ENCODE measurements around the gene STARD7.

STARD7 gene

DNA sequence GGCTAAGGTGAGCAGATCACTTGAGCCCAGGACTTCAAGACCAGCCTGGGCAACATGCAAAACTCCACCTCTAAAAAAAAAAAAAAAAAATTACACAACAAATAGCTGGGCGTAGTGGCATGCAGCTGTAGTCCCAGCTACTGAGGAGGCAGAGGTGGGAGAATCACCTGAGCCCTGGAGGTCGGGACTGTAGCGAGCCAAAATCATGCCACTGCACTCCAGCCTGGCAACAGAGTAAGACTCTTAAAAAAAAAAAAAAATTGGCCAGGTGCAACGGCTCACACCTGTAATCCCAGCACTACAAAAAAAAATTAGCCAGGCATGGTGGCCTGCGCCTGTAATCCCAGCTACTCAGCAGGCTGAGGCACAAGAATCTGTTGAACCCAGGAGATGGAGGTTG is 7.3 kb downstream of the STARD7 start (continued):
- no peak for TF ChIP-seq POU6F1 (CRISPR knock-in tag; IDR thresholded peaks at IDR 0.05; ENCODE audit: borderline replicate concordance, low read depth)

- no peak for TF ChIP-seq ZNF70 (CRISPR knock-in tag; IDR thresholded peaks at IDR 0.05)
- no peak for TF ChIP-seq GLIS3 (CRISPR knock-in tag; IDR thresholded peaks at IDR 0.05)
- TF ChIP-seq POU6F1 (CRISPR knock-in tag; IDR thresholded peaks at IDR 0.05; ENCODE audit: borderline replicate concordance, low read depth), result no peak
- TF ChIP-seq ISL1 (CRISPR knock-in tag; IDR thresholded peaks at IDR 0.05), result no peak
- TF ChIP-seq PATZ1 (CRISPR knock-in tag; IDR thresholded peaks at IDR 0.05; ENCODE audit: borderline replicate concordance), result no peak
- TF ChIP-seq BACH2 (CRISPR knock-in tag; IDR thresholded peaks at IDR 0.05; ENCODE audit: borderline replicate concordance), result no peak
- no peak for TF ChIP-seq CSDC2 (CRISPR knock-in tag; IDR thresholded peaks at IDR 0.05)
- no peak for TF ChIP-seq CSRNP3 (CRISPR knock-in tag; IDR thresholded peaks at IDR 0.05)
- no peak for TF ChIP-seq RARB (CRISPR knock-in tag; IDR thresholded peaks at IDR 0.05)
- TF ChIP-seq ZNF8 (CRISPR knock-in tag; IDR thresholded peaks at IDR 0.05), result no peak
- TF ChIP-seq TCF4 (CRISPR knock-in tag; IDR thresholded peaks at IDR 0.05; ENCODE audit: borderline replicate concordance), result no peak
- TF ChIP-seq ZC3H10 (CRISPR knock-in tag; IDR thresholded peaks at IDR 0.05), result no peak
- TF ChIP-seq, protein P1, sequence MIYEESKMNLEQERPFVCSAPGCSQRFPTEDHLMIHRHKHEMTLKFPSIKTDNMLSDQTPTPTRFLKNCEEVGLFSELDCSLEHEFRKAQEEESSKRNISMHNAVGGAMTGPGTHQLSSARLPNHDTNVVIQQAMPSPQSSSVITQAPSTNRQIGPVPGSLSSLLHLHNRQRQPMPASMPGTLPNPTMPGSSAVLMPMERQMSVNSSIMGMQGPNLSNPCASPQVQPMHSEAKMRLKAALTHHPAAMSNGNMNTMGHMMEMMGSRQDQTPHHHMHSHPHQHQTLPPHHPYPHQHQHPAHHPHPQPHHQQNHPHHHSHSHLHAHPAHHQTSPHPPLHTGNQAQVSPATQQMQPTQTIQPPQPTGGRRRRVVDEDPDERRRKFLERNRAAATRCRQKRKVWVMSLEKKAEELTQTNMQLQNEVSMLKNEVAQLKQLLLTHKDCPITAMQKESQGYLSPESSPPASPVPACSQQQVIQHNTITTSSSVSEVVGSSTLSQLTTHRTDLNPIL (CRISPR knock-in tag; IDR thresholded peaks at IDR 0.05; ENCODE audit: low read depth), result no peak
- TF ChIP-seq SNAI2 (CRISPR knock-in tag; IDR thresholded peaks at IDR 0.05), result no peak
- no peak for TF ChIP-seq ARNTL (CRISPR knock-in tag; IDR thresholded peaks at IDR 0.05; ENCODE audit: borderline replicate concordance, low read depth)
- no peak for TF ChIP-seq OSR1 (CRISPR knock-in tag; IDR thresholded peaks at IDR 0.05)
- no peak for TF ChIP-seq PPARA (CRISPR knock-in tag; IDR thresholded peaks at IDR 0.05; ENCODE audit: borderline replicate concordance)
- TF ChIP-seq, protein P2, sequence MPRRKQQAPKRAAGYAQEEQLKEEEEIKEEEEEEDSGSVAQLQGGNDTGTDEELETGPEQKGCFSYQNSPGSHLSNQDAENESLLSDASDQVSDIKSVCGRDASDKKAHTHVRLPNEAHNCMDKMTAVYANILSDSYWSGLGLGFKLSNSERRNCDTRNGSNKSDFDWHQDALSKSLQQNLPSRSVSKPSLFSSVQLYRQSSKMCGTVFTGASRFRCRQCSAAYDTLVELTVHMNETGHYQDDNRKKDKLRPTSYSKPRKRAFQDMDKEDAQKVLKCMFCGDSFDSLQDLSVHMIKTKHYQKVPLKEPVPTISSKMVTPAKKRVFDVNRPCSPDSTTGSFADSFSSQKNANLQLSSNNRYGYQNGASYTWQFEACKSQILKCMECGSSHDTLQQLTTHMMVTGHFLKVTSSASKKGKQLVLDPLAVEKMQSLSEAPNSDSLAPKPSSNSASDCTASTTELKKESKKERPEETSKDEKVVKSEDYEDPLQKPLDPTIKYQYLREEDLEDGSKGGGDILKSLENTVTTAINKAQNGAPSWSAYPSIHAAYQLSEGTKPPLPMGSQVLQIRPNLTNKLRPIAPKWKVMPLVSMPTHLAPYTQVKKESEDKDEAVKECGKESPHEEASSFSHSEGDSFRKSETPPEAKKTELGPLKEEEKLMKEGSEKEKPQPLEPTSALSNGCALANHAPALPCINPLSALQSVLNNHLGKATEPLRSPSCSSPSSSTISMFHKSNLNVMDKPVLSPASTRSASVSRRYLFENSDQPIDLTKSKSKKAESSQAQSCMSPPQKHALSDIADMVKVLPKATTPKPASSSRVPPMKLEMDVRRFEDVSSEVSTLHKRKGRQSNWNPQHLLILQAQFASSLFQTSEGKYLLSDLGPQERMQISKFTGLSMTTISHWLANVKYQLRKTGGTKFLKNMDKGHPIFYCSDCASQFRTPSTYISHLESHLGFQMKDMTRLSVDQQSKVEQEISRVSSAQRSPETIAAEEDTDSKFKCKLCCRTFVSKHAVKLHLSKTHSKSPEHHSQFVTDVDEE (CRISPR knock-in tag; IDR thresholded peaks at IDR 0.05), result no peak
- ATAC-seq, result no peak
These were observed 9.7 kb downstream of the STARD7 start for GRCh38 chr2:96198921-96199320.

DNA sequence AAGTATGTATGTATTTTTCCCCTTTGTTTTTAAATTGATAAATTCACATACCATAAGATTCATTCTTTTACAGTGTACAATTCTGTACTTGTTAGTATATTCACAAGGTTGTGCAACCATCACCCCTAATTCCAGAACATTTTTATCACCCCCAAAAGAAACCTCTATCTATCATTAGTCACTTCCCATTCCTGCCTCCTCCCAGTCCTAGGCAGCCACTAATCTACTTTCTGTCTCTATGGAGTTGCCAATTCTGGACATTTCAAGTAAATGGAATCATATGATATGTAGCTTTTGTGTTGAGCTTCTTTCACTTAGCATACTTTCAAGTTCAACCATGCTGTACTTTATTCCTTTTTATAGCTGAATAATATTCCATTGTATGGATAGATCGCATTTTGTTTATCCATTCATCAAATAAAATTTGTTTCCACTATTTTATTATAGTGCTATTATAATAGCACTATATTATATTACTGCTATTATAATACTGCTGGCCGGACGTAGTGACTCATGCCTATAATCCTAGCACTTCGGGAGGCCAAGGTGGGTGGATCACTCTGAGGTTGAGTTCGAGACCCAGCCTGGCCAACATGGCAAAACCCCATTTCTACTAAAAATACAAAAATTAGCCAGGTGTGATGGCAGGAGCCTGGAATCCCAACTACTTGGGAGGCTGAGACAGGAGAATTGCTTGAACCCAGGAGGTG is 10.9 kb downstream of the STARD7 start:
- no peak for ATAC-seq
- TF ChIP-seq BACH2 (CRISPR knock-in tag; IDR thresholded peaks at IDR 0.05; ENCODE audit: borderline replicate concordance) (no peak), ZFP3 (CRISPR knock-in tag; IDR thresholded peaks at IDR 0.05) (no peak), SNAI2 (CRISPR knock-in tag; IDR thresholded peaks at IDR 0.05) (no peak), PPARA (CRISPR knock-in tag; IDR thresholded peaks at IDR 0.05; ENCODE audit: borderline replicate concordance) (no peak), ZNF8 (CRISPR knock-in tag; IDR thresholded peaks at IDR 0.05) (no peak), ZNF70 (CRISPR knock-in tag; IDR thresholded peaks at IDR 0.05) (no peak), ZFP30 (CRISPR knock-in tag; IDR thresholded peaks at IDR 0.05) (no peak), RARB (CRISPR knock-in tag; IDR thresholded peaks at IDR 0.05) (no peak), CSRNP3 (CRISPR knock-in tag; IDR thresholded peaks at IDR 0.05) (no peak), GLIS3 (CRISPR knock-in tag; IDR thresholded peaks at IDR 0.05) (no peak), ESRRG (CRISPR knock-in tag; IDR thresholded peaks at IDR 0.05) (no peak), ISL1 (CRISPR knock-in tag; IDR thresholded peaks at IDR 0.05) (no peak)
- TF ChIP-seq, protein P1 (CRISPR knock-in tag; IDR thresholded peaks at IDR 0.05; ENCODE audit: low read depth), result no peak
